Hematopoietic multipotent progenitor cell treated with erythropoietin and hydrocortisone succinate and interleukin-3 and kit ligand, for 17 days (in vitro differentiated cells): ENCODE measurements around the gene UBC.
"Not testable (repeated sequence)": the region's sequence is repeated elsewhere in the genome, so short reads cannot be mapped to it uniquely, and the experiment has no call there.

Experiments
- DNase-seq: peaks from one replicate; pipeline ENCODE4 v3.0.0-alpha.2; 2015; ENCODE audit warnings: low spot score

The UBC gene

DNA sequence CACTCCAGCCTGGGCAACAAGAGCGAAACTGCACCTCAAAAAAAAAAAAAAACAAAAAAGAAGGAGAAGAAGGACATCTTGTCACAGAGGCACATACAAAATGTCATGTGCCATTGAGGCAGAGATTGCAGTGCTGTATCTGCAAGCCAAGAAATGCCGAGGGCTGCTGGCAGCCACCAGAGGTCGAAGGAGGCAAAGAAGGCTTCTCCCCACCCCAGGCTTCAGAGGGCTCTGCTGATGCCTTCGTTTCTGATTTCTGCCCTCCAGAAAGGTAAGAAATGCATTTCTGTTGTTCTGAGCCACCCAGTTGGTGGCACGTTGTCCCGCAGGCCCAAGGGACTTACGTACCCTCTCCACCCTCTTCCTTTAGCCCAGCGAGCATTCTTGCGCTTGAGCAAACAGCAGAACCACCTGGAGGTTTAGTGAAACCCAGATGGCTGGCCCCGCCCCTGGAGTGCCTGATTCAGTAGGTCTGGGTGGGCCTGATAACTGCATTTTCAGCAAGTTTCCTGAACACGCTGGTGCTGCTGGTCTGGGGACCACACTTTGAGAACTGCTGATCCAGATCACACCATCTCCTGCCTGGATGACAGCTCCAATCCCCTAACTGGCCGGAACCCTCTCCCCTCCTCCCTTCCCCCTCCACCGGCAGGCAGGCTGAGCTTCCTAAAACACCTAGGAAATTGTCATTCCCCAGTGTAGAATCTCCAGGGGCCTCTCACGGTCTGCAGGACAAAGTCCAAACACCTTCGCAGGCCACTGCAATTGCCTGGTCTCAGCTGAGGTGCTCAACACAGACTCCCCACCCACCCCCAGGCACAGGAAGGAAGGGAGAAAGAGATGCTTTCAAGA, 29.6 kb downstream of the UBC start:
- peak; percentile 68 for DNase-seq

DNA sequence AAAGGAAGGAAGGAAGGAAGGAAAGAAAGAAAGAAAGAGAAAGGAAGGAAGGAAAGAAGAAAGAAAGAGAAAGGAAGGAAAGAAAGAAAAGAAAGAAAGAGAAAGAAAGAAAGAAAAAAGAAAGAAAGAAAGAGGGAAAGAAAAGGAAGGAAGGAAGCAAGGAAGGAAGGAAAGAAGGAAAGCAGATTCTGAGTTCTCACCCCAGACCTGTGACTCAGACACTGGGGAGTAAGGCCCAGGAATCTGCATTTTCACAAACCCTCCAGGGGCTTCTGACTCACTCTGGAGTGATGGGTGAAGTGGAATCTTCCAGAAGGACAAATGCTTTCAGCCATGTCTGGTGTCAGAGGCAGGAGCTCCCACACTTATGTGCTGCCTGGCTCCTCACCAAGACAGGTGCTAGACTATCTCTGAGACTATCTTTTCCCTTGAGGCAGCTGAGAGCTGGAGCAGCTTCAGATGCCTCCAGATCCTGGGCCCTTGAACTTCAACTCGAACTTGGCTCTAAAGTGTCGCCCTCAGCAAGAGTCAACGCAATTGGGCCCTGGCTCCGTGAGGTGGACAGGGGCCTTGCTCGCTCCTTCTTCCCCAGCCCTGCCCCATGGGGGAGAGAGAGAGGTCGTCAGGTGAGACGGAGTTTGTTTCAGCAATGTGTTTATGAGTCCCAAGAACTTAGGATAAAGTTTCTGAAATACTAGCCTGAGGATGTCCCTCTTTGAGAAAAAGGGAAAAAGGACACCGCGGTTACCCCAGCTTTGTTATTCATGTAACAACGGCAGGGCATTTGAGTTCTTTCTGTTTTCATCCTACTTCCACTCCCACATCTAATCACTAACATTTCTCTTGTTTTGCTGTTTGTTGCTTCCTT, 31.0 kb downstream of the UBC start:
- DNase-seq, result no peak

DNA sequence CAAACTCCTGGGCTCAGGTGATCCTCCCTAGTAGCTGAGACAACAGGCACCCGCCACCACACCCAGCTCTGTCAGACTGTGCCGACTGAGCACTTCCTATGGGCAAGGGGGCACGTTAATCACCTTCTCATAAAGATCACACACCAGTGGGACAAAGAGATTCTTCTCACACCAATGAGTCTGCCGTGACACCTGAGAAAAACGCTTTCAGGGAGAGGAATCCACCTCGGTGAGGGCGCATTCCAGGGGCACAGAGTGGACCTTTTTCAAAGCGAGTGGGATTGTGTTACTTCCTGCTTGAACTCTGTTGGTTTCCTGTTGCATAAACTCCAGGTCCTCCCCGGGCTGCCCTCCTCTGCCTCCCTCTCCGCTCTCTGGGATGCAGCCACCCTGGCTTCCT, 33.3 kb downstream of the UBC start:
- DNase-seq, result no peak

DNA sequence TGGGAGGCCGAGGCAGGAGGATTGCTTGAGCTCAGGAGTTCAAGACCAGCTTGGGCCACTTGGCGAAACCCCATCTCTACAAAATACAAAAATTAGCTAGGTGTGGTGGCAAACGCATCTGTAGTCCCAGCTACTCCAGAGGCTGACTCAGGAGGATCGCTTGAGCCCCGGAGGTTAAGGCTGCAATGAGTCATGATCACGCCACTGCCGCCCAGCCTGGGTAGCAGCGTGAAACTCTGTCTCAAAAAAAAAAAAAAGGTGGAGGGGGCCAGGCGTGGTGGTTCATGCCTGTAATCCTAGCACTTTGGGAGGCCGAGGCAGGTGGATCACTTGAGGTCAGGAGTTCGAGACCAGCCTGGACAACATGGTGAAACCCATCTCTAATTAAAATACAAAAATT, 34.1 kb downstream of the UBC start:
- not testable (repeated sequence) for DNase-seq

DNA sequence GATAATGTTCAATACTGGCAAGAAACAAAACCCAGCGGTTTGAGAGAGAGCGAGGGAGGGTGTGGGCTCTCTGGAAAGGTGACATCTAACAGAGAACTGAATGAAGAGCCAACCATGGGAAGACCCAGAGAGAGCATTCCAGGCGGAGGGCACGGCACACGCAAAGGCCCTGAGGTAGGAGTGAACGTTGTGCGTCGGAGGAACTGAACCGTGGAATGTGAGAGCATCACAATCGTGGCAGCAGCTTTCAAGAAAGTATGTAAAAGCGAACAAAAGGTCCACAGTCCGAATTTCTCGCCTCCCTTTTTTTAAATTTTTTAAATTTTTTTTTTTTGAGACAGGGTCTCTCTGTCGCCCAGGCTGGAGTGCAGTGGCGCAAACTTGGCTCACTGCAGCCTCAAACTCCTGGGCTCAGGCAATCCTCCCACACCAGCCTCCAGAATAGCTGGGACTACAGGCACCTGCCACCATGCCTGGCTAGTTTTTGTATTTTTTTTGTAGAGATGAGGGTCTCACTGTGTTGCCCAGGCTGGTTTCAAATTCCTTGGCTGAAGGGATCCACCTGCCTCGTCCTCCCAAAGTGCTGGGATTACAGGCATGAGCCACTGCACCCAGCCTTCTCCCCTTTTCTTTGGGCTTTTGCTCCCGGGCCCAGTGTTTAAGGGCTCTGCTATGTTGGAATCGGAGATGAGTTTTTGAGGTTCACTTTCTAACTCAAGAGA, 35.5 kb downstream of the UBC start:
- no peak for DNase-seq

DNA sequence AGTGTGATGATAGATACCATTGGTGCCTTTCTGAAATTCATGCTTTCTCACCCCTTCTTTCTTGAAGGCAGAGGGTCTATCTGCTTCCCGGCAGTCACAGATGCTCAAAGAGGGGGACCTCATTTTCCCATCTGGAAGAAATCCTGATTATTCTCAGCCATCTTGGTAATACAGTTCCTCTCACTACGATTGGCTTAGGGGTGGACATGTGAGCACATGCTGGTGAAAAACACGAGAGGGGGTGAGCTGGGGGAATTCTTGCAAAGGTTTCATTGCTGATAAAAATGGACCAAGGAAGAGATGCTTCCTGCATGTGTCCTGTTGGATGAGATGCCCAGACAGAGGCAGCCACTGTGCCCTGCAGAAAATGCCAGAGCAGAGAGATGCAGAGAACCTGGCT, 37.0 kb downstream of the UBC start:
- DNase-seq, result no peak

DNA sequence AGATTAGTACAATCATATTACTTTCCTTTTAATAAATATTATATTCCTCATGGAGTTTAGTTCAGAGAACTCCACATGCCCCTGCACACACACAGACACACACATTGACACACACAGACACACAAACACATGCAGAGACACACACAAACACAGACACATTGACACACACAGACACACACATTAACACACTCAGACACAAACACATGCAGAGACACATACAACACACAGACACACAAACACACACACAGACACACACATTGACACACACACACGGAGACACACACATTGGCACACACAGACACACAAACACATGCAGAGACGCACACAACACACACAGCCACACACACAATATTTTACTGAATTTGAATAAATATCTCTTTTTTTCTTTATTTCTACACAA, 38.3 kb downstream of the UBC start:
- DNase-seq, result no peak

DNA sequence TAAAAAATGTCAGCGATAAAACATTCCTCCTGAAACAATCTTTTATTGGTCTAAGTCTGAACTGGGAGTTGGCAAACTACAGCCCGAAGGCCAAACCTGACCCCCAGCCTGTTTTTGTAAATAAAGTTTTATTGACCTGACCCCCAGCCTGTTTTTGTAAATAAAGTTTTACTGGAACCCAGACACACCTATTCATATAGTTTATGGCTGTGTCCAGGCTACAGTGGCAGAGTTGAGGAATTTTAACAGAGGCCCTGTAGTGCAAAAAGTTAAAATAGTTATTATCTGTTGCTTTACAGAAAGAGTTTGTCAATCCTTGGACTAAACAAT, 38.7 kb downstream of the UBC start:
- no peak for DNase-seq

DNA sequence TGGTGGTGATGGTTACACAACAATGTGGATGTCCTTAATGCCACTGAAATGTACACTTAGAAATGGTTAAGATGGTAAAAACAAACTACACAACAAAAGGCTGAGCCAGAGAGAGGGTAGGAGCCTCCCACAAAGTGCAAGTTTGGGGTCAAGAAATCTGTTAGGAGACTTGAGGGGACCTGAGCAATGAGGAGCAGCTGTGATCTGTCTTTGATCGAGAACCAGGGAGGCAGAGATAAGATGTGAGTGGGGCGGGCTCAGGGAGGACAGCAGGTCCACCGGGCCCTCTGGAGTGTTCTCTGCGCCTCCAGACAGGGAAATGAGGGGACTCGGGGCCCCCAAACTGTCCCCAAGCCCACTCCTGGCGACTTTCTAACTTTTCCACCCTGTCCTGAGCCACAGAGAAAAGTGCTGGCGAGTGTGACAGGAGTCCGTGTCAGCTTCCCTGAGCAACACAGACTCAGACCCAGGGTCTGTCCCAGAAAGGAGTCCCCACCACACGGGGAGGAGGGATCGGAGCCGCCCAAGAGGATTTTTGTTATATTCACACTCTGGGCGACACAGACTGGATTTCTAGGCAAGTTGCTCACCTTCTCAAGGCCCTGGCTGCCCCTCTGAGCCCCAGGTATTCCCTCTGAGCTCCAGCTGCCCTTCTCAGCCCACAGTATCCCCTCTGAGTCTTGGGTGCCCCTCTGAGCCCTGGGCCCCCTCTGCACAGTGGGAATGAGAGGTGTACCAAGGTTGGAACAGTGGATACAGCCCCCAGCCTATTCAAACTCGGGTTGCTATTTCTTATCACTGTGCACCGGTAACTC, 39.3 kb downstream of the UBC start:
- no peak for DNase-seq

DNA sequence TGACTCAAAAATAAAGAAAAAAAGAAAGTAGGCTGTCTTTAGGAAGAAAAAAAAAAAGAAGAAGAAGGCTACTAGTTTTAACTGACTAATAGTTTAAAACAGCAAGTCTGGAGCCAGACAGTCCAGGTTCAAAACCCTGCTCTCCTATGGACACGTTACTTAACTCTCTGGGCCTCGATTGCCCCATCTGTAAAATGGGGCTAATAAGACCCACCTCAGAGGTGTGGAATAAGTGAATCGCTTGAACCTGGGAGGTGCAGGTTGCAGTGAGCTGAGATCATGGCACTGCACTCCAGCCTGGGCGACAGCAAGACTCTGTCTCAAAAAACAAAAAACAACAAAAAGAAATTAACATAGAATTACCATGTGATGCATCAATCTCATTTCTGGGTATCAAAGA, 40.3 kb downstream of the UBC start:
- no peak for DNase-seq

DNA sequence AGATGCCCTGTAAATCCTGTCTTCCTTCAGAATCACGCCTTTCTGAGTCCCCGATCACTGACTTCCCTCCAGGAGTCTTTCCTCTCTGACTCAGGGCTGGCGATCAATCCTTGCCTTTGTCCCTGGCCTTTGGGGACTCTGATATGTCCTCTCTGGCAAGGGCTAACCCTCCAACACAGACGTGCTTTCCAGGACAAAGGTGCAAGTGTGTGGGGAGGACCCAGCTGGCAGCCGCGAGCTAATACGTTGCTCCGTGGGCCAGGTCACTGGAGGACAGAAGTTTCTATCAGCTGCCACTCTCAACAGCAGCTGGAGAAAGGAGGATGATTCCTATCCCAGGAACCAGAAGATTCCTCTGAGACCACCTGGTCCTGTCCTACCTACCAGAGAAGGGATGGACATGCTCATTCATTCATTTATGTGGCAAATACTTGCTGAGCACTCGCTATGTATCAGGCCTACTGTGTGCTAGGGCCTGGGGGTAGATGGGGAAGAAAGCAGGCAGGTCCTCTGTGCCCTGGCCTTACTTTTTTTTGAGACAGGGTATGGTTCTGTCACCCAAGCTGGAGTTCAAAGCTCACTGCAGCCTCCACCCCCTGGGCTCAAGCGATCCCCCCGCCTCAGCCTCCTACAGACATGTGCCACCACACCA, 42.3 kb downstream of the UBC start:
- no peak for DNase-seq

DNA sequence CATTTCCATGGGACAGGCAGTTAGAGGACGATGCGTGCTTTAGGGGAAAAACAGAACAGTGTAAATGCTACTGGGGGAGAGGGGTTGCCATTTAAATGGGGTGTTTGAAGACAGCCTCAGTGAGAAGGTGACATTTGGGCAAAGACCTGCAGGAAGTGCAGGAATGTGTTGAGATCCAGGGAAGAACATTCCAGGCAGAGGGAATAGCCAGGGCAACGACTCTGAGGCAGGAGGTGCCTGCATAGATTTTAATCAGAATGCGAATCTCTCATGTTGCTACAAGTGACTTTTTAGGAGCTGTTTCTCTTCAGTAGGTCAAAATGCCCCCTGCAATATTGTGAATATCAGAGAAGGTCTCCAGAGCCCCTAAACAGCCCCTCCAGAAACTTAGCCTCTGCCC, 43.2 kb downstream of the UBC start:
- DNase-seq, result no peak

DNA sequence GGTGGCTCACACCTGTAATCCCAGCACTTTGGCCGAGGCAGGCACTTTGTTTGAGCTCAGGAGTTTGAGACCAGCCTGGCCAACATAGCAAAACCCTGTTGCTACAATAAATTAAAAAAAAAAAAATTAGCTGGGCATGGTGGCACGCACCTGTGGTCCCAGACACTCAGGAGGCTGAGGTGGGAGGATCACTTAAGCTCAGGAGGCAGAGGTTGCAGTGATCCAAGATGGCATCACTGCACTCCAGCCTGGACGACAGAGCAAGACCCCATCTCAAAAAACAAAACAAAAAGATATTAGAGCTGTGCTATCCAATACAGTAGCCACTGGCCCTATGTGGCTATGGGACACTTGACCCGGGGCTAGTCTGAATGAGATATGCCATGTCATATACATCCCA, 43.9 kb downstream of the UBC start:
- DNase-seq, result no peak

DNA sequence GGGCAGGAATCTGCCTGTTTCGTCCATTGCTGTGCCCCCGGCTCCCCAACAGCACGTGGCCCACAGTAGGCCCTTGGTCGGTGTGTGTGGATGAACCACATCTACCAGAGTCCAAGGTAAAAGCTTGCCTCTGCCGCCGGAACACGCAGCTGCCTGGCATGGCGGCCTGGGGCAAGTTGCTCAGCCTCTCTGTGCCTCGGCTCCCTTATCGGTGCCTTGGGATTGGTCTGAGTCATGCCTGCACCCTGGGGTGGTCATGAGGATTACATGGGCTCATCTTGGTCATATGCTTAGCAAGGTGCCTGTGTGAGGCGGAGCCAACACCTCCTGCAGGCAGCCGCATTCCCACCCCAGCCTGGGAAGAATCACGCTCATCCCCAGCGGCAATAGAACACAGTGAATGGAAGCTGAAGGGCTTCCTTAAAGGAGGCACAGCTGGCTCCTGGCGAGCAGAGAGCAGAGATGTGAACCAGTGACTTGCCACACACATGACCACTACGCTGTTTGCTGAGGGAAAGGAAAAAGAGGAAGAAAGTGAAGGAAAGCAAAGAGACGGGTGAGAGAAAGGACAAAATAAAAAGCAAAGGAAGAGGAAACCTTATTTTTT, 45.3 kb downstream of the UBC start:
- peak; percentile 96 for DNase-seq

DNA sequence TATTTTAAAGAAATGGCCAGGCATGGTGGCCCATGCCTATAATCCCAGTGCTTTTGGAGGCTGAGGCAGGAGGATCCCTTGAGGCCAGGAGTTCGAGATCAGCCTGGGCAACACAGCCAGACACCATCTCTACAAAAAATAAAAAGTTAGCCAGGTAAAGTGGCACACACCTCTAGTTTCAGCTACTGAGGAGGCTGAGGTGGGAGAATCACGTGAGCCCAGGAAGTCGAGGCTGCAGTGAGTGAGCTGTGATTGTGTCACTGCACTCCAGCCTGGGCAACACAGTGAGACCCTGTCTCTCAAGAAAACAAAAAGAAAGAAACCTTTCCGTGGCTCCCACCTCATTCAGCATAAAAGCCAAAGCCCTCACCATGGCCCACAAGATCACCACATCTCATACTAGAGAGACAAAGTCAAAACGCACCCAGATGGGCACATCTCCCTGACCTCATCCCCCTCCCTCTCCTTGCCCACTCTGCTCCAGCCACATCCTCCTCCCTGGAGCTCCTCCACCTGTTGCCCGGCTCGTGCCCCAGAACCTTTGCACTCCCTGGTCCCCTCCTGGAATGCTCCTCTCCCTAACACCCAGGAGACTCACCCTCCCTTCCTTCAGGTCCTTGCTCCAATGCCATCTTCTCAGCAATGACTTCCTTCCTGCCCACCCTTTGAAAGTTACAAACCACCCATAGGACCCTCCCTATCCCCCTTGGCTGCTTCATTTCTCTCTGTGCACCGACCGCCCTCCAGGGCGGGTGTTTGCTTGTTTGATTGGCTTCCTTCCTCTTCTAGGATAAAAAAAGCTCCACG, 46.0 kb downstream of the UBC start:
- no peak for DNase-seq

DNA sequence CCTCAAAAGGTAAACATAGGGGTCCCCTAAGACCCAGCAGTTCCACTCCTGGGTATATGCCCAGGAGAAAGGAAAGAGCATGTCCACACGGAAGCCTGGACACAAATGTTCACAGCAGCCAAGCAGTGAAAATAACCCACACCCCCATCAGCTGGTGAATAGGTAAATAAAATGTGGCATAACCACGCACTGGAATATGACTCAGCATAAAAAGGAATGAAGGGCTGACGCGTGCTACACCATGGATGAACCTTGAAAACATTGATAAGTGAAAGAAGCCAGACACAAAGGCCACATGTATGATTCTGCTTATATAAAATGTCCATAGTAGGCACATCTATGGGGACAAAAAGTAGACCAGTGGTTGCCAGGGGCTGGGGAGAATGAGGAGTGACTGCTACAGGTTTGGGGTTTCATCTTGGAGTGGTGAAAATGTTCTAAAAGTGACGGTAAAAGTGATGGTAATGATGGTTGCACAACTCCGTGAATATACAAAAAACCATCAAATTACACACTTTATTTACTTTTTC, 47.0 kb downstream of the UBC start:
- peak; percentile 95 for DNase-seq

DNA sequence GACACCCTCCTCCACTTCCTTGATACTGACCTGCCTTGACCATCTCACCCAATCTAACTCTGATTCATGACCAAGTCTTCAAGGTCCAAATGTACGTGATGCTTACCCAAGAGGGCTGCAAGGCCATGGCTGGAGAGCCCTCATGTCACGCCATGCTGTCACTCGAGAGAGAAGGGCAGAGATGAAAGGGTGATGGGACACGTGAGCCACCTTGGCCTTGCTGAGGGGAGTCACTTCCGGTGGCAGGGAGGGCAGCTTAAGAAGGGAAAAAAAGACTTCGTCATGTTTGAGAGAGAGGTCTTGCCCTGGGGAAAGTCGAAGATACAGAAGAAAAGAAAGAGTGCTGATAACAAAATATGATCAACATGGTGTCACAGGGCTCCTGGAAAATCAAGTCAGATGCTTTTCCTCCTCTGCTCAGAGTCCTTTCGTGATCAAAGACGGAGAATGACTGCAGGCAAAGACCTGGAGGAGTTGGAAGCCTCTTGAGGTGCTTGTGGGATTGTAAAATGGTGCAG, 47.5 kb downstream of the UBC start:
- no peak for DNase-seq

DNA sequence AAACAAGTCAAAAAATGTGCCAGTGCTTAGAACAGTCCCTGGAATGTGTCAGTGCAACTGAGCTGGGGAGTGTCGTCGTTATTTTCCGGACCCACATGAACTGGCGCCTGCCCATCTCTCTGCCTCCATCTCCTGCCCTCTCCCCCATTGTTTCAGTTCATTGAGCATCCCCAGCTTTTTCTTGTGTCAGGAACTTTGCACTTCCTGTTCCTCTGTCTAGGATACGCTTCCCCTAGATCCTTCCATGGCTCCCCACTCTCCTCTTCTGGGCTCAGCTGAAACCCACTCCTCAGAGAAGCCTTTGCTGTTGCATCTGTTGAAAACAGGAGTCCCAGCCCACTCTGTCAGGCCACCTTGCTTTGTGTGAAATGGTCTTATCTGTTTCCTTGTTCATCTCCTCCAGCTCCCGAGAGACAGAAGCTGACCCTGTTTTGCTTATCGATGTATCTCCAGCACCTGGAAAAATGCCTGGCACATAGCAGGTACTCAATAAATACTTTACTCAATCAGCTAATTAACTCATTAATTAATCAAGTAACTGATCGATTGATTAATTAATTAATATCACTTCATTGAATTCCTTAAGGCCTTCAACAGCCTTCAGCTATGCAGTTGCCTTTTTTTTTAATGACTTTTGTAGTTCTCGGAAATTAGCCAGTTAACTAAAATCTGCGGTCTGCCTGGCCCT, 48.1 kb downstream of the UBC start:
- no peak for DNase-seq

DNA sequence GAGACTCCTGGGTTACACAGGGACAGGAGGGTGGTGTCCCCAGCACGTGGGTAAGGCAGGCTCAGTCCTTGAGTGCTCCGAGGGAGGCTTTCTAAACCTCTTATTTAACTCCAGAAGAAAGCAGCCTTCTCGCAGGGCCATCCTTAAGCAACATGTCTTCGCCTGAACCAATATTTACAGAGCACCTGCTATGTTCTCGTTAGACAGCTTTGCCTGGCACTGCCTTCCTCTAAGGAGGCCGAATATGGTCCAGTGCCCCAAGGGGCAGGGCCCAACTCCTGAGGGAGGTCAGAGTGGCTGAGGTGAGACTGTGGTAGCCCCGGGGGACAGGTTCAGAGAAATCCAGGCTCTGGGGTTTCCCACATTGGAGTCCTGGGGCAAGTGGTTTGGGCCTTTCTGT, 48.7 kb downstream of the UBC start:
- DNase-seq, result peak; percentile 30
